ENCODE results near the gene PRSS56. TPM values are rescaled to one million over a fixed set of nuclear protein-coding genes. Genes with fewer than 3 reads are reported as not detected.

The PRSS56 gene
- total RNA-seq, 1 donor from 2014 or later, result not detected

GRCh38 chr2:232502511-232502910, 17.7 kb upstream of the PRSS56 start:
- DNase-seq (ENCODE audit: low spot score), result no peak

- peak; percentile 24 for DNase-seq (ENCODE audit: low spot score)
Observed at GRCh38 chr2:232502911-232503808, 17.0 kb upstream of the PRSS56 start.

GRCh38 chr2:232503809-232504323, 16.3 kb upstream of the PRSS56 start:
- no peak for DNase-seq (ENCODE audit: low spot score)

GRCh38 chr2:232504438-232504837, 15.8 kb upstream of the PRSS56 start:
- DNase-seq (ENCODE audit: low spot score), result no peak

- DNase-seq (ENCODE audit: low spot score), result no peak
Observed at GRCh38 chr2:232505856-232506255, 14.3 kb upstream of the PRSS56 start.

GRCh38 chr2:232506709-232507108, 13.5 kb upstream of the PRSS56 start:
- no peak for DNase-seq (ENCODE audit: low spot score)

- no peak for DNase-seq (ENCODE audit: low spot score)
Observed at GRCh38 chr2:232508251-232508650, 11.9 kb upstream of the PRSS56 start.

- DNase-seq (ENCODE audit: low spot score), result no peak
Observed at GRCh38 chr2:232511336-232511890, 8.8 kb upstream of the PRSS56 start.

GRCh38 chr2:232512602-232513001, 7.6 kb upstream of the PRSS56 start:
- DNase-seq (ENCODE audit: low spot score), result no peak

- no peak for DNase-seq (ENCODE audit: low spot score)
Observed at GRCh38 chr2:232513353-232513752, 6.8 kb upstream of the PRSS56 start.

GRCh38 chr2:232515639-232516038, 4.5 kb upstream of the PRSS56 start:
- DNase-seq (ENCODE audit: low spot score), result no peak

- DNase-seq (ENCODE audit: low spot score), result no peak
Observed at GRCh38 chr2:232516551-232516950, 3.6 kb upstream of the PRSS56 start.

GRCh38 chr2:232518844-232519243, 1.3 kb upstream of the PRSS56 start:
- no peak for DNase-seq (ENCODE audit: low spot score)

GRCh38 chr2:232520489-232520888, 301 bp downstream of the PRSS56 start:
- DNase-seq (ENCODE audit: low spot score), result no peak

GRCh38 chr2:232521098-232521497, 910 bp downstream of the PRSS56 start:
- DNase-seq (ENCODE audit: low spot score), result no peak

- peak; percentile 47 for DNase-seq (ENCODE audit: low spot score)
Observed at GRCh38 chr2:232521959-232522622, 1.9 kb downstream of the PRSS56 start.

GRCh38 chr2:232522623-232523401, 2.6 kb downstream of the PRSS56 start:
- no peak for DNase-seq (ENCODE audit: low spot score)

GRCh38 chr2:232523402-232523681, 3.2 kb downstream of the PRSS56 start:
- no peak for DNase-seq (ENCODE audit: low spot score)

- DNase-seq (ENCODE audit: low spot score), result no peak
Observed at GRCh38 chr2:232523682-232524597, 3.8 kb downstream of the PRSS56 start.

- no peak for DNase-seq (ENCODE audit: low spot score)
Observed at GRCh38 chr2:232524771-232525170, 4.6 kb downstream of the PRSS56 start.

- no peak for DNase-seq (ENCODE audit: low spot score)
Observed at GRCh38 chr2:232525199-232525598, 5.0 kb downstream of the PRSS56 start.
